Activated naive CD8-positive, alpha-beta T cell treated with anti-CD3 and anti-CD28 coated beads, Interleukin-2, amount 10 ng/mL, durations not matched to agents 7 days and 5 days (primary cell): ENCODE data around the gene PTPA. TPM values are rescaled to one million over a fixed set of nuclear protein-coding genes. Genes with fewer than 3 reads are reported as not detected.
"Not testable (repeated sequence)": the region's sequence is repeated elsewhere in the genome, so short reads cannot be mapped to it uniquely, and the experiment has no call there.

Experiments used
- ATAC-seq: fragments of 150-1000 bp; cut with Tn5 transposase; one replicate; pipeline ENCODE4 v1.10.0; 2021; ENCODE audit warnings: low read depth, moderate library complexity
- POLR2A ChIA-PET: fragments of 350-600 bp; sonication (Branson Sonifier 250); formaldehyde crosslinking; loops from one replicate; lab custom pipeline; 2021; ENCODE audit warnings: antibody characterized with exemption; lab: Charles Lee
- DNase-seq: peaks from one replicate; pipeline ENCODE4 v3.0.0; 2021
- H3K27ac Mint-ChIP-seq: one replicate; pipeline ENCODE4 v1.8.0; 2022; ENCODE audit warnings: mild to moderate bottlenecking, mixed read lengths
- H3K27me3 Mint-ChIP-seq: one replicate; pipeline ENCODE4 v1.8.0; 2022; ENCODE audit warnings: mild to moderate bottlenecking, moderate library complexity, mixed read lengths
- H3K36me3 Mint-ChIP-seq: one replicate; pipeline ENCODE4 v1.8.0; 2021; ENCODE audit warnings: mild to moderate bottlenecking, mixed read lengths
- H3K4me1 Mint-ChIP-seq: one replicate; pipeline ENCODE4 v1.8.0; 2021; ENCODE audit warnings: mixed read lengths
- H3K4me3 Mint-ChIP-seq: one replicate; pipeline ENCODE4 v1.8.0; 2022; ENCODE audit warnings: mild to moderate bottlenecking, moderate library complexity, mixed read lengths
- H3K9me3 Mint-ChIP-seq: one replicate; pipeline ENCODE4 v1.8.0; 2021; ENCODE audit warnings: mixed read lengths
- total RNA-seq, 2 experiments: library from RNA; stranded (reverse); gene quantifications; one replicate each; pipeline ENCODE4 v1.2.3, GENCODE V29; 2021

Gene PTPA
- total RNA-seq, 2 experiments from 2014 or later = 88.3 to 91.0 TPM

DNA sequence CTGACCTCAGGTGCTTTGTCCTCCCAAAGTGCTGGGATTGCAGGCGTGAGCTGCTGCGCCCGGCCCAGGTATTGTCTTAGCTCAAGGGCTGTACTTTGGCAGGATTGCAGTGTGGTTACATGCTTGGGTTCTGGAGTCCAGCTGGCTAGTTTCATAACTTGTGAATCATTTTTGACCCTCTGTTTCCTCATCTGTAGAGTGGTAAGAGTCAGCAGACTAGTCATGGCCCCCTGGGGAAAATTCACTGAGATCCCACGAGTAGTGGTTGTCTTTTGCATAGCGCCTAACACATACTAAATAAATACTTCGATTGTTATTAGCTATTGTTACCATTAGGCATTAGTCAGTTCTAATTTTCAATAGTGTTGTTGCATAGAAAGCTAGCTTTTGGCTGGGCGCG lies 14.3 kb downstream of the PTPA start:
- H3K36me3 Mint-ChIP-seq = peaks cover 20% of the 10 kb centered on the region
- no peaks in the 10 kb centered on the region for H3K27me3 Mint-ChIP-seq
- DNase-seq (no peak), ATAC-seq (no peak)
- POLR2A ChIA-PET = no interaction called here
- H3K9me3 Mint-ChIP-seq = no peaks in the 10 kb centered on the region
- peaks cover 2% of the 10 kb centered on the region for H3K4me1 Mint-ChIP-seq
- no peak overlapping the region for H3K27ac Mint-ChIP-seq
- H3K4me3 Mint-ChIP-seq = no peak overlapping the region

DNA sequence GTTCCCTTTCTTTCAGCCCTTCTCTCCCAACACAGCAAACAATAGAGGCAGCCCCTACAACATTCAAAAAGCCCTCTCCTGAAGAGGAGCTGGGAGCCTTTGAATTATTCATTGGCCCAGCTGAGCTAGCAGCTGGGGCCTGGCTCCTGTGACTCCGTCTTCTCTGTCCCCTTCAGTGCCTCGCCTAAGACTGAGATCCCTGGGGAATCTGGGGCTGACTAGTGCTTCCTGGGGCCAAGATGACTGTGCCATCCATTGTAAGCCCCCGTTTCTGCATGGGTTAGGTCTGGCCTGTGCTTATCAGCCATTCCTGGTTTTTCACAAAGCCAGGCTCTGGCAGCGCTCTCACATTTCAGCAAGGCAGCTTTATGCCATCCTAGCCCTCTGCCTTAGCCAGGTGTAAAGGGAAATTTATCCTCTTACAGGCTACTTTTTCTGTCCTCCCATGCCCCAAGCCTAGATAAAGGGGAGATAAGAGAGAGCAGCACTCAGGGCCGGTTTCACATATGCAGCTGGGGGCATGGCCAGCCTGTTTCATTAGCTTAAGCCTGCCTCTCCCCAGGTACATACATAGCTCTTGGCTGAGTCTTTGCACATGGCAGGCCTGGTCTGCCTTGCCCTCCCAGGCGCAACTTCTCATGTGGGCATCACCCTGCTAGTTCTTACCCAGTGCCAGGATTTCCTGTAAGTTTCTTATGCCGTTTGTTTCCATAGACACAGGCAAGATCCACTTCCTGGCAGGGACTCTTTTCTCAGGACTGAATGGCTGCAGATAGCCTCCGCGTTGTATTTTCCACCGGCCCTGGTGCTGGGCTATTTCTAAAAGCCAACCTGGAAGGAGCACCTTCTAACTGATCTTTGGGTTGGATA lies 15.8 kb downstream of the PTPA start:
- POLR2A ChIA-PET = interaction anchor here (1.1 kb wide), 1 partner anchor 13 kb away, joined by 3 read pairs; no protein-coding TSS in a partner anchor
- H3K4me1 Mint-ChIP-seq = peaks cover 5% of the 10 kb centered on the region
- peaks cover 13% of the 10 kb centered on the region for H3K36me3 Mint-ChIP-seq
- ATAC-seq (no peak), DNase-seq (no peak)
- H3K4me3 Mint-ChIP-seq = no peak overlapping the region
- no peaks in the 10 kb centered on the region for H3K27me3 Mint-ChIP-seq
- H3K27ac Mint-ChIP-seq = no peak overlapping the region
- no peaks in the 10 kb centered on the region for H3K9me3 Mint-ChIP-seq

DNA sequence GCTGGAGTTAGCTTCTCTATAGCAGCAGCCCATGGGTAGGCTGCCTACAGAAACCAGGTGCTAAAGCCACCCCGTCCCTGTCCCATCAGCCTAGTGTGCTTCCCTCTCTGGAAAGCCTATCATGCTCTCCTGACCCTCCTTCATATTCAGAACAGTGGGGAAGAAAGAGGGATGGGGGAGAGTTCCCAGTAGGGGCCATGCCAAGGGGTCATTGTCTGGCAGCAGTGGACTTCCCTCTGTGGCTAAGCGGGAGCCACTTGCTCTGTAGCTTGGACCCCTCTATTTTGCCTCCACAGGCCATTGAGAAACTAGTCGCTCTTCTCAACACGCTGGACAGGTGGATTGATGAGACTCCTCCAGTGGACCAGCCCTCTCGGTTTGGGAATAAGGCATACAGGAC lies 17.5 kb downstream of the PTPA start:
- DNase-seq (no peak), ATAC-seq (no peak)
- POLR2A ChIA-PET = interaction anchor here (0.7 kb wide), 1 partner anchor 14 kb away, joined by 3 read pairs; no protein-coding TSS in a partner anchor
- Mint-ChIP-seq H3K36me3 (peaks cover 13% of the 10 kb centered on the region), H3K4me1 (peaks cover 6% of the 10 kb centered on the region), H3K4me3 (no peak overlapping the region), H3K27ac (no peak overlapping the region), H3K27me3 (no peaks in the 10 kb centered on the region), H3K9me3 (no peaks in the 10 kb centered on the region)

DNA sequence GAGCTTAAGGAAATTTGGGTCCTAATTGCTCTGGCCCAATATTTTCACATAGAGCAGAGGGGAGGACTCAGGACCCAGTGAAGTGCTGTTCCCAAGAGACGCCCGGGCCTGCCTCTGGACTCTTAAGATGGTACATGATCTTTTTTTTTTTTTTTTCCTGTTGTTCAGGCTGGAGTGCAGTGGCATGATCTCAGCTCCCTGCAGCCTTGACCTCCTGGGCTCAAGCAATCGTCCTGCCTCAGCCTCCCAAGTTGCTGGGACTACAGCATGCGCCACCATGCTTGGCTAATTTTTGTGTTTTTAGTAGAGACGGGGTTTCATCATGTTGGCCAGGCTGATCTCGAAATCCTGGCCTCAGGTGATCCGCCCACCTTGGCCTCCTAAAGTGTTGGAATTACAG lies 19.1 kb downstream of the PTPA start:
- not testable (repeated sequence) for DNase-seq, H3K4me1 Mint-ChIP-seq, ATAC-seq, H3K27me3 Mint-ChIP-seq, H3K27ac Mint-ChIP-seq, H3K9me3 Mint-ChIP-seq, H3K4me3 Mint-ChIP-seq
- POLR2A ChIA-PET = interaction anchor here (0.5 to 2.2 kb wide), 3 partner anchors 19 to 495 kb away, joined by 3 to 15 read pairs (median 5); partner anchors contain the start of genes NTMT1 and PTPA
- peaks cover 13% of the 10 kb centered on the region for H3K36me3 Mint-ChIP-seq

DNA sequence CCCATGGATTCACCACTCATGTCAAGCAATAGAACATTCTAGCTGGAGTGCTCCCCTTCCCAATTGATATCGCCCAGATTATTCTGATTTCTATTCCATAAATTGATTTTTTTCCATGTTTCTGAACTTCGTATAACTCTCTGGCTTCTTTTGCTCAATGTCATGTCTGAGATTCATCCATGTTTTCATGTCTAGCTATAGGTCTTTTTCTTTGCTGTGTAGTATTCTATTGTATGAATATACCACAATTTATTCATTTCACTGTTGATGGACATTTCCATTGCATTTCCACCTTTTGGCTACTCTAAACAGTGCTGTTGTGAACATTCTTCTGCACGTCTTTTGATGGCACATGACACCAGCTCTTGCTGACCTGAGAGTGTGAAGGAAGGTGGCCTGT lies 19.6 kb downstream of the PTPA start:
- ATAC-seq = no peak
- Mint-ChIP-seq H3K4me1 (peaks cover 6% of the 10 kb centered on the region), H3K36me3 (peaks cover 13% of the 10 kb centered on the region), H3K9me3 (no peaks in the 10 kb centered on the region), H3K27ac (no peak overlapping the region), H3K4me3 (no peak overlapping the region), H3K27me3 (no peaks in the 10 kb centered on the region)
- POLR2A ChIA-PET = interaction anchor here (1.3 to 2.2 kb wide), 2 partner anchors 12 to 494 kb away, joined by 8 to 15 read pairs; partner anchors contain the start of gene NTMT1
- DNase-seq = no peak

DNA sequence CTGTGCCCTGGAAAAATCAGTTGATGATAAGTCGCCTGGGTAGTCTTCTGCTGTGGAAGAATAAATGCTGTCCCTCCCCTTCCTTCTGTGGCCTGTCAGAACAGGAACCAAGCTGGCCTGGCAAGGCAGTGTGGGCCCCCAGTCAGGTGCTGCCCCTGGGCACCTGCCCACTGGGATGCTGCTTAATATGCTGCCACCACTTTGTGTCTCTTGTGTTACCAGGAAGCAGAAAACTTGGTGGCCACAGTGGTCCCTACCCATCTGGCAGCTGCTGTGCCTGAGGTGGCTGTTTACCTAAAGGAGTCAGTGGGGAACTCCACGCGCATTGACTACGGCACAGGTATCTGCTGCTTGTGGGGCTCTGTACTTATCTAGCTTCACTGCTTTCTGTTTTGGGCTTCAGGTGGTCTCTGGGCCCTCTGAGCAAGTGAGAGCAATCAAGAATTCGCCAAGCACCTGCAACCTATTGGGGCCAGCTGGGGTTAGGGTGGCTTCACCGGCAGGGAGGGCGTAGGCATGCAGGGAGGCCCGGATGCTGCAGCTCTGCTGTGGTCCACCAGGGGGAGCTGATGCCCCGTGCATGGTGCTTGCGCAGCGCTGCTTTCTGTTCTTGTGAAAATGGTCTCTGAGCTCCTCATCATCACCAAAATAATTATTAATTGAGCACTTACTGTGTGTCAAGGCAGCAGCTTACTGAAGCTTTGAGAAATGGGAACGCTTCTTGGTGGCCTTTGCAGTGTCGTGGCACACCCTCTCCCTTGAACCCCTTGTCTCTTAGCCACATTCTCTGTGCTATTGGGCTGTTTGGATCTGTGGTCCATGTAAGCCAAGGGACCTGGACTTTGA lies 20.3 kb downstream of the PTPA start:
- no peak overlapping the region for H3K4me3 Mint-ChIP-seq
- no peaks in the 10 kb centered on the region for H3K27me3 Mint-ChIP-seq
- peaks cover 11% of the 10 kb centered on the region for H3K36me3 Mint-ChIP-seq
- no peak overlapping the region for H3K27ac Mint-ChIP-seq
- peak; percentile 87 for DNase-seq
- peak; percentile 96 for ATAC-seq
- POLR2A ChIA-PET = interaction anchor here (1.0 to 2.2 kb wide), 4 partner anchors 11 to 493 kb away, joined by 3 to 15 read pairs (median 6); partner anchors contain the start of gene NTMT1
- H3K4me1 Mint-ChIP-seq = peaks cover 4% of the 10 kb centered on the region
- no peaks in the 10 kb centered on the region for H3K9me3 Mint-ChIP-seq

DNA sequence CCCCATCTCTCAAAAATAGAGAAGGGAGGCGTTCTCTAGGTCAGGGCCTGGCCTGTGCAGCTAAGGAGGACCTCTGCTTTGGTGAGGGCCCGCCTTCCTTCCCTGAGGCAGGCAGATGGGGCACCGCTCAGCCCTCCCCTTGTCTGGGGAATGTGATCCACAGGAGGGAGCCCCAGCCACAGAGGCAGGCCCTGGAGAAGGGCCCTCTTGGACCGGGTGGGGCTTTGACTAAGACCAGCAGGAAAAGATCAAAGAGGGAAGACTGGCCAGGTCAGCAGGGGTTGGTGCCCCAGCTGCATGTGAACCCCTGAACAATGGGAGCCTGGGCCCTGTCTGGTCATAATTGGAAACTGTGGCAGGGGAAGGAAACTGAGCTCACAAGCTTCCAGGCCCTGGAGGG lies 21.9 kb downstream of the PTPA start:
- DNase-seq = no peak
- Mint-ChIP-seq H3K27me3 (no peaks in the 10 kb centered on the region), H3K4me1 (peaks cover 4% of the 10 kb centered on the region), H3K27ac (no peak overlapping the region), H3K9me3 (no peaks in the 10 kb centered on the region), H3K4me3 (no peak overlapping the region), H3K36me3 (peaks cover 14% of the 10 kb centered on the region)
- ATAC-seq = no peak
- POLR2A ChIA-PET = interaction anchor here (0.8 kb wide), 1 partner anchor 45 kb away, joined by 3 read pairs; the partner anchor contains the start of gene IER5L

DNA sequence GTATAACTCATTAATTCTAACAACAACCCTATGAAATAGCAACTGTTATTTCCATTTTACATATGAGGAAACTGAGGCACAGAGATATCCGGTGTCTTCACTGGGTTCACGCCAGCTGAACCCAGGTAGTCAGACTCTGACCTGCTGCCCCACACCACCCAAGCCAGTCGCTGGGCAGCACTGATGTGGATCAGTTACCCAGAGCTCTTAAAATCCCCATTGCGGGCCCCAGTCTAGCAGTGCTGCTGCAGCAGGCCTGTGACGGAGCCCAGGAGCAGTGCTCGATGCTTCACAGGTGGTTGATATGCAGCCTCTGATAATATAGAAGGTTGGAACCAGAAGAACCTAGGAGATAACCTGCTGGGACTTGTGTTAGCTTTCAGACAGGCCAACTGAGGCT lies 24.3 kb downstream of the PTPA start:
- DNase-seq (no peak), ATAC-seq (no peak)
- H3K27ac Mint-ChIP-seq = no peak overlapping the region
- no peaks in the 10 kb centered on the region for H3K27me3 Mint-ChIP-seq
- no peak overlapping the region for H3K4me3 Mint-ChIP-seq
- H3K4me1 Mint-ChIP-seq = peaks cover 16% of the 10 kb centered on the region
- H3K9me3 Mint-ChIP-seq = no peaks in the 10 kb centered on the region
- POLR2A ChIA-PET = no interaction called here
- peaks cover 9% of the 10 kb centered on the region for H3K36me3 Mint-ChIP-seq

DNA sequence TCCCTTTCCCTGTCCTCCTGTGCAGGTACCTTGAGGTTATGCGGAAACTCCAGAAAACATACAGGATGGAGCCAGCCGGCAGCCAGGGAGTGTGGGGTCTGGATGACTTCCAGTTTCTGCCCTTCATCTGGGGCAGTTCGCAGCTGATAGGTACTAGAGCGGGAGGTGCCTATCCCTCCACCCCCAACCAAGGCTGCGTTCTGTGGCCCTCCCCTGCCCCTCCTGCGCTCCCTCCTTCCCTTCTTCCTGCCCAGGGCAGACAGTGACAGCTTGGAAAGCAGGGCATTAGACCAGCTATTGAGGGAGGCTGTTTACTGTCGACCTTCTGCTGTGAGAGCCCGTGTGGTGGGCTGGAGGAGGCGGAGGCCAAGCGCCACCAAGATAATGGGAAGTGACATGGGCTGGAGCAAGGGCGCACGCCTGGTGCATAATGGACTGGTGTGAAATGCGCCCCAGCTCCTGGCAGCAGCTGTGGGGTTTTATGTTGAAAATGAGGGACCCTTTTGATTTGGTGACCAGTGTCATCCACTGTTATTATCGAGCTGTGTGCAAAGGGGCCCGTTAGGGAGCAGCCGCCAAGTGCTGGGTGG lies 25.3 kb downstream of the PTPA start:
- POLR2A ChIA-PET = no interaction called here
- no peaks in the 10 kb centered on the region for H3K9me3 Mint-ChIP-seq
- H3K4me1 Mint-ChIP-seq = peaks cover 24% of the 10 kb centered on the region
- no peak overlapping the region for H3K27ac Mint-ChIP-seq
- no peak overlapping the region for H3K4me3 Mint-ChIP-seq
- H3K27me3 Mint-ChIP-seq = no peaks in the 10 kb centered on the region
- H3K36me3 Mint-ChIP-seq = peaks cover 9% of the 10 kb centered on the region
- DNase-seq (no peak), ATAC-seq (no peak)

DNA sequence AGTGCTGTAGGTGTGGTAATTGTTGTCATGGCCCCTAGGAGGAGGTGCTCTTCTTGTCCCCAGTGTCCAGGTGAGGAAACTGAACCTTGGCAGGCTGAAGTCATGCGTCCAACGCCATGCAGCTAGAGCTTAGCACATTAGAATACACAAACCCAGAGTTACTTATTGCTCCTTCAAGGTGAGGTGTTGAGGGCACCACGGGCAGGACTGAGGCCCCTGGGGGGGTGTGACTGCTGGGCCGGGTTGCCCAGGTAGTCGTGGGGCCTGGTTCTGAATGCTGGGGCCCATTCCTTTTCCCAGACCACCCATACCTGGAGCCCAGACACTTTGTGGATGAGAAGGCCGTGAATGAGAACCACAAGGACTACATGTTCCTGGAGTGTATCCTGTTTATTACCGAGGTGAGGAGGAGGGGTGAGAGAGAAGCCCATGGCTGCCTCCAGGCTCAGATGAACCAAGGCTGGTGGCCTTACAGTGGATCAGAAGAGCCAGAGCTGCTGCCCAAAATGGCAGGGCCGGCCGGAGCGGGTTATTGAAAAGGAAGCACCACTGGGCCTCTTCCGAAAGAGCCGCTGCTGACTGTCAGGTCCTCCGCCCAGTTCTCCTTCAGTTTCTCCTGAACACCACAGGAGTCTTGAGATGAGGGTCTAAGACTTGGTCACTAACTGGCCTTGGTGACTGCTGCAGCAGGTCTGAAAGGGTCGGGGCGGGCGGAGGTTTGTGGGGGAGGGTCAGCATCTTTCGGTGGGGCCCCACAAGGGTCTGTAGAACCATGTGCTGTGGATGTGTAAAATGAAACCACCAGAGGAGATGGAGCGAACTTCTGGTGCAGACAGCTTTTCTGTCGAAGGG lies 26.3 kb downstream of the PTPA start:
- no peak overlapping the region for H3K27ac Mint-ChIP-seq
- H3K36me3 Mint-ChIP-seq = peaks cover 8% of the 10 kb centered on the region
- no peak for DNase-seq
- H3K9me3 Mint-ChIP-seq = no peaks in the 10 kb centered on the region
- no peak for ATAC-seq
- POLR2A ChIA-PET = interaction anchor here (0.6 to 6.4 kb wide), 3 partner anchors 39 to 469 kb away, joined by 3 to 44 read pairs (median 3); partner anchors contain the start of gene IER5L
- H3K4me1 Mint-ChIP-seq = peaks cover 25% of the 10 kb centered on the region
- no peak overlapping the region for H3K4me3 Mint-ChIP-seq
- no peaks in the 10 kb centered on the region for H3K27me3 Mint-ChIP-seq

DNA sequence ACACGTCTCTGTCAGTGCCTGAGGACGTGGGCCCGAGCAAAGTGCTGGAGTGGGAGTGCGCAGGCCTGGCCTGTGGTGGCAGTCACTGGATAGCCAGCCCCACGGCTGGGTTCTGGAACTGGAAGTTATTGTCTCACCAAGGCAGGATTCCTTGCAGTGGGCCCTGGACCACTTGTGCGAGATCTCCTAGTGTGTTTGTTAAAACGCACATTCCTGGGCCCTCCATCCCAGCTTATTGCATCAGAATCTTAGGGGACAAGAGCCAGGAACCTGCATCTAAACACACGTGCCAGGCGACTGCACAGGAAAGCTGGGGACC lies 26.9 kb downstream of the PTPA start:
- DNase-seq (no peak), ATAC-seq (no peak)
- Mint-ChIP-seq H3K36me3 (peaks cover 14% of the 10 kb centered on the region), H3K27ac (no peak overlapping the region), H3K4me3 (no peak overlapping the region), H3K4me1 (peaks cover 27% of the 10 kb centered on the region), H3K9me3 (no peaks in the 10 kb centered on the region), H3K27me3 (no peaks in the 10 kb centered on the region)
- POLR2A ChIA-PET = interaction anchor here (0.6 to 6.4 kb wide), 3 partner anchors 38 to 469 kb away, joined by 3 to 44 read pairs (median 3); partner anchors contain the start of gene IER5L
